K562 (cell line): ENCODE measurements around the gene CERS6. TPM values are rescaled to one million over a fixed set of nuclear protein-coding genes. Genes with fewer than 3 reads are reported as not detected.

Experiments used
- ATAC-seq: fragments of 200-7000 bp; cut with Tn5 transposase; 3 replicates; pipeline ENCODE4 v1.9.1; 2020; ENCODE audit warnings: moderate library complexity
- BruUV-seq: library from RNA; stranded (reverse); fragments of 400-500 nt; replicated peaks from 2 replicates; lab custom pipeline; 2021; lab: Mats Ljungman, UMichigan
- CTCF ChIA-PET: fragments of 300-600 bp; formaldehyde crosslinking; extraction: SDS; loops from one replicate; lab custom pipeline; 2021; ENCODE audit warnings: low intra/inter-chr PET ratio; lab: Yijun Ruan, JAX
- POLR2A ChIA-PET: fragments of 300-600, 350-650 bp; sonication (Branson Sonifier 250); formaldehyde crosslinking; extraction: SDS; loops from one replicate; lab custom pipeline; 2021; ENCODE audit warnings: antibody characterized with exemption, inconsistent platforms; lab: Yijun Ruan, JAX
- DNase-seq, 4 experiments: peaks; one replicate each; pipeline versions ENCODE4 v3.0.0 to v3.0.0-alpha.2; 2011 to 2018; ENCODE audit warnings: low spot score in 3 of 4, mixed read lengths in 3 of 4; ENCODE audit errors: extremely low read depth in 1 of 4
- FAIRE-seq: peaks from 2 replicates; lab custom pipeline; 2011; peaks lifted over from hg19 to GRCh38; lab: Jason Lieb, UNC
- H2AFZ ChIP-seq: 2 replicates; pipeline ENCODE4 v1.6.0; 2011; ENCODE audit warnings: low read depth, low read length, control low read depth, inconsistent platforms
- H3K27ac ChIP-seq: fragments of 200-600 bp; 3 replicates; pipeline ENCODE4 v1.8.0; 2011; ENCODE audit warnings: low read depth, mild to moderate bottlenecking, control low read depth, inconsistent platforms, low read length, moderate library complexity, mixed read lengths; ENCODE audit errors: extremely low read depth
- H3K27me3 ChIP-seq, 2 experiments: fragments of 300-600 bp in 1 of 2; 2 replicates in 1 of 2; 3 replicates in 1 of 2; pipeline versions ENCODE4 v1.6.0 to v1.8.0; 2011; ENCODE audit warnings: inconsistent platforms in 2 of 2, low read length in 2 of 2, mild to moderate bottlenecking in 1 of 2, mixed read lengths in 1 of 2, moderate library complexity in 1 of 2; ENCODE audit not compliant: control insufficient read depth in 2 of 2, insufficient read depth in 2 of 2
- H3K36me3 ChIP-seq: fragments of 300-600 bp; 3 replicates; pipeline ENCODE4 v1.8.0; 2011; ENCODE audit warnings: mild to moderate bottlenecking, low read length, inconsistent platforms; ENCODE audit not compliant: control insufficient read depth, insufficient read depth
- H3K4me1 ChIP-seq, 2 experiments: fragments of 200-600 bp in 1 of 2; replicated peaks in 1 of 2; 2 replicates in 1 of 2; 3 replicates in 1 of 2; pipeline versions ENCODE4 v1.5.1 to v1.8.0; 2011; ENCODE audit warnings: inconsistent platforms in 2 of 2, low read length in 2 of 2, mild to moderate bottlenecking in 1 of 2, mixed read lengths in 1 of 2, moderate library complexity in 1 of 2; ENCODE audit not compliant: control insufficient read depth in 2 of 2, insufficient read depth in 2 of 2
- H3K4me2 ChIP-seq: 2 replicates; pipeline ENCODE4 v1.6.1; 2011; ENCODE audit warnings: low read length, control low read depth, inconsistent platforms, mixed read lengths; ENCODE audit not compliant: insufficient read depth
- H3K4me3 ChIP-seq: fragments of 200-600 bp; sonication (generic), shearing (Covaris generic); 2 replicates; pipeline ENCODE4 v1.5.1; 2016; ENCODE audit warnings: control low read depth, inconsistent platforms
- H3K79me2 ChIP-seq: fragments of 200-600 bp; 3 replicates; pipeline ENCODE4 v1.8.0; 2011; ENCODE audit warnings: low read length, inconsistent platforms; ENCODE audit not compliant: control insufficient read depth, insufficient read depth
- H3K9ac ChIP-seq, 2 experiments: 2 replicates each; pipeline versions ENCODE4 v1.6.0 to v1.6.1; 2011; ENCODE audit warnings: low read depth in 2 of 2, low read length in 2 of 2, control low read depth in 1 of 2, inconsistent platforms in 1 of 2, mild to moderate bottlenecking in 1 of 2, mixed read lengths in 1 of 2; ENCODE audit not compliant: insufficient read depth in 1 of 2
- H3K9me1 ChIP-seq: one replicate; pipeline ENCODE4 v1.6.0; 2011; ENCODE audit warnings: inconsistent platforms, mild to moderate bottlenecking, low read length, moderate library complexity; ENCODE audit not compliant: control insufficient read depth, insufficient read depth
- H3K9me3 ChIP-seq: replicated peaks from 2 replicates; pipeline ENCODE4 v1.5.1; 2011; ENCODE audit warnings: low read depth, low read length, inconsistent platforms; ENCODE audit not compliant: control insufficient read depth, insufficient read depth
- H4K20me1 ChIP-seq: replicated peaks from 2 replicates; pipeline ENCODE4 v1.6.1; 2011; ENCODE audit warnings: low read length, inconsistent platforms, mixed read lengths; ENCODE audit not compliant: control insufficient read depth, insufficient read depth
- CREM ChIP-seq: IDR thresholded peaks from 2 replicates; pipeline ENCODE4 v1.6.1; 2014; ENCODE audit warnings: antibody characterized with exemption, low read depth
- E2F1 ChIP-seq: sonication (generic); formaldehyde crosslinking; IDR thresholded peaks from 2 replicates; pipeline ENCODE4 v1.8.1; 2023; ENCODE audit warnings: mild to moderate bottlenecking, missing genetic modification reagents, moderate library complexity
- GTF2E2 ChIP-seq: fragments of 200-800 bp; sonication (Bioruptor generic); IDR thresholded peaks from 2 replicates; pipeline ENCODE4 v1.6.1; 2016; ENCODE audit warnings: missing genetic modification characterization, missing compliant biosample characterization
- MEIS2 ChIP-seq: fragments of 450-650 bp; IDR thresholded peaks from 2 replicates; pipeline ENCODE4 v1.6.1; 2014; ENCODE audit warnings: mild to moderate bottlenecking; ENCODE audit not compliant: partially characterized antibody
- WGBS: fragments of 100-300 bp; shearing (Covaris generic); methylation state at CpG from one replicate; pipeline ENCODE4 v1.1.6; 2016; ENCODE audit warnings: low coverage, mixed read lengths; ENCODE audit not compliant: insufficient coverage; ENCODE audit errors: missing lambda C conversion rate; 5-methylcytosine and 5-hydroxymethylcytosine counted together
- in situ Hi-C: fragments of 300-500 bp; cut with MboI; formaldehyde crosslinking; loops from 4 replicates; pipeline ENCODE4 v1.15.0; 2018; ENCODE audit warnings: inconsistent platforms, mixed read lengths
- intact Hi-C: fragments of 100-400 bp; cut with micrococcal nuclease; formaldehyde crosslinking; loops from 2 replicates; pipeline ENCODE4 v1.14.2; 2022
- polyA plus RNA-seq, 8 experiments: library from polyadenylated mRNA; depleted of rRNA in 4 of 8; stranded (reverse) in 5 of 8; unstranded in 3 of 8; fragments of >200 nt; fragmentation: Nextera tagmentation in 2 of 8; fragmentation: Illumina TruSeq in 1 of 8; extraction: Ambion mirVana in 2 of 8; extraction: Trizol in 1 of 8; gene quantifications; 2 replicates each; pipeline versions ENCODE4 v1.2.1 to v1.2.3, GENCODE V29; 2011 to 2014; ENCODE audit warnings: inconsistent platforms in 1 of 8, missing spikeins in 1 of 8
- total RNA-seq, 7 experiments: library from RNA; depleted of rRNA in 6 of 7; stranded (reverse); fragments of >200 nt in 6 of 7; fragmentation: Illumina TruSeq in 2 of 7; extraction: Trizol in 2 of 7; gene quantifications; 2 replicates each; pipeline versions ENCODE4 v1.2.1 to v1.2.3, GENCODE V29; 2011 to 2021; ENCODE audit warnings: low replicate concordance in 1 of 7

The CERS6 gene
- total and polyA plus RNA-seq, 9 of the 15 experiments (the other 6 are each of a cell fraction or from before 2014, with no cell fraction given): 1.6 to 13.6 (median 11.4) TPM

- Histone ChIP-seq H3K27me3 (no peaks in the 10 kb centered on the region), H3K4me3 (no peak overlapping the region), H3K4me2 (no peak overlapping the region), H2AFZ (no peak overlapping the region), H3K9me3 (no peaks in the 10 kb centered on the region), H4K20me1 (no peaks in the 10 kb centered on the region), H3K9me1 (no peaks in the 10 kb centered on the region), H3K9ac (no peak overlapping the region), H3K4me1 (no peaks in the 10 kb centered on the region), H3K79me2 (no peaks in the 10 kb centered on the region), H3K36me3 (no peaks in the 10 kb centered on the region)
- ATAC-seq (no peak), FAIRE-seq (no peak), DNase-seq (no peak)
- no TSS peak for BruUV-seq
- POLR2A ChIA-PET: interaction anchor here (0.6 to 1.2 kb wide), 2 partner anchors 16 to 173 kb away, joined by 3 read pairs; no protein-coding TSS in a partner anchor
- 27% methylated on average over 3 of the region's 3 CpGs for WGBS
- in situ Hi-C loops: no loop called here
- intact Hi-C loops: loop anchor here (5.0 kb wide), 1 partner anchor 131 kb away; no protein-coding TSS in a partner anchor
- TF ChIP-seq GTF2E2 (tag) (no peak), E2F1 (CRISPR knock-in tag) (no peak), MEIS2 (no peak), CREM (no peak)
- TF ChIP-seq, all 486 proteins: peak for 0
- H3K27ac ChIP-seq: no peak overlapping the region
- CTCF ChIA-PET: no interaction called here
Measured at GRCh38 chr2:168626647-168627046, 170.6 kb downstream of the CERS6 start.
